Uterus (tissue), 4 donors: ENCODE measurements around the gene PRSS38. TPM values are rescaled to one million over a fixed set of nuclear protein-coding genes. Genes with fewer than 3 reads are reported as not detected.

Source experiments
- DNase-seq, 2 donors: peaks; one replicate each; pipeline ENCODE4 v3.0.0-alpha.2; 2019 to 2020
- H3K27ac ChIP-seq, 2 donors: fragments of 200-600 bp; sonication (generic); 1 replicate in 1 of 2; 2 replicates in 1 of 2; pipeline ENCODE4 v1.5.1; 2016 to 2018
- H3K27me3 ChIP-seq, 2 donors: fragments of 200-600 bp; sonication (generic); one replicate each; pipeline ENCODE4 v1.5.1; 2018 to 2019; ENCODE audit warnings: control low read depth in 1 of 2
- H3K36me3 ChIP-seq, 2 donors: fragments of 200-600 bp; sonication (generic); one replicate each; pipeline ENCODE4 v1.5.1; 2019; ENCODE audit warnings: control low read depth in 1 of 2
- H3K4me1 ChIP-seq, 2 donors: fragments of 200-600 bp; sonication (generic); one replicate each; pipeline ENCODE4 v1.5.1; 2018 to 2019; ENCODE audit warnings: control low read depth in 1 of 2
- H3K4me3 ChIP-seq, 2 donors: fragments of 200-600 bp; sonication (generic); 1 replicate in 1 of 2; 2 replicates in 1 of 2; pipeline ENCODE4 v1.5.1; 2018 to 2019; ENCODE audit warnings: mild to moderate bottlenecking in 1 of 2
- H3K9me3 ChIP-seq, 2 donors: fragments of 200-600 bp; sonication (generic); one replicate each; pipeline ENCODE4 v1.5.1; 2019; ENCODE audit warnings: control low read depth in 1 of 2
- CTCF ChIP-seq, 4 experiments: fragments of 200-600 bp in 2 of 4; fragments of 450-650 bp in 2 of 4; sonication (generic) in 2 of 4; IDR thresholded peaks; one replicate each; pipeline ENCODE4 v1.5.1; 2016 to 2019; ENCODE audit warnings: antibody characterized with exemption in 4 of 4, mild to moderate bottlenecking in 2 of 4, moderate library complexity in 1 of 4
- POLR2A ChIP-seq, 2 donors: fragments of 450-650 bp; IDR thresholded peaks; one replicate each; pipeline ENCODE4 v1.6.1; 2016; ENCODE audit warnings: antibody characterized with exemption in 2 of 2, mild to moderate bottlenecking in 1 of 2, moderate library complexity in 1 of 2
- intact Hi-C: fragments of 100-400 bp; cut with DNase I; formaldehyde crosslinking; loops from one replicate; pipeline ENCODE4 v1.15.1; 2023; ENCODE audit warnings: low total_unique reads
- total RNA-seq, 4 donors: library from RNA; depleted of rRNA in 3 of 4; stranded (reverse); fragments of >200 nt in 3 of 4; gene quantifications; one replicate each; pipeline versions ENCODE4 v1.1.0 to v1.2.4, GENCODE V29; 2014 to 2023
- donor health status: DM: yes; HTN: yes; CAD: no.

Gene PRSS38
- total RNA-seq, 4 donors from 2014 or later: not detected

GRCh38 chr1:227791425-227792143 is 23.9 kb upstream of the PRSS38 start:
- DNase-seq: no peak
- intact Hi-C loops: no loop called here
- peaks cover 0 to 24% of the 10 kb centered on the region in 2 donors for H3K4me1 ChIP-seq
- H3K27me3 ChIP-seq: no peaks in the 10 kb centered on the region
- H3K36me3 ChIP-seq: no peaks in the 10 kb centered on the region
- H3K9me3 ChIP-seq: no peaks in the 10 kb centered on the region
- TF ChIP-seq POLR2A (IDR thresholded peaks at IDR 0.05): no peak
- no peak for TF ChIP-seq CTCF (IDR thresholded peaks at IDR 0.05)
- H3K27ac ChIP-seq: no peak overlapping the region
- H3K4me3 ChIP-seq: no peak overlapping the region

- DNase-seq: no peak
- no peaks in the 10 kb centered on the region for H3K9me3 ChIP-seq
- peaks cover 0 to 15% of the 10 kb centered on the region in 2 donors for H3K4me1 ChIP-seq
- no peak overlapping the region for H3K4me3 ChIP-seq
- TF ChIP-seq POLR2A (IDR thresholded peaks at IDR 0.05) (no peak), CTCF (IDR thresholded peaks at IDR 0.05) (no peak)
- intact Hi-C loops: no loop called here
- peak overlapping the region; percentile 70 to 80 for H3K27ac ChIP-seq
- no peaks in the 10 kb centered on the region for H3K36me3 ChIP-seq
- H3K27me3 ChIP-seq: no peaks in the 10 kb centered on the region
These were observed 23.0 kb upstream of the PRSS38 start for GRCh38 chr1:227792216-227793078.

GRCh38 chr1:227793079-227793947 is 22.2 kb upstream of the PRSS38 start:
- Histone ChIP-seq H3K4me1 (peaks cover 0 to 15% of the 10 kb centered on the region in 2 donors), H3K9me3 (no peaks in the 10 kb centered on the region), H3K27ac (peak overlapping the region; percentile 70 to 80), H3K36me3 (no peaks in the 10 kb centered on the region), H3K27me3 (no peaks in the 10 kb centered on the region), H3K4me3 (no peak overlapping the region)
- DNase-seq: no peak
- intact Hi-C loops: no loop called here
- TF ChIP-seq CTCF (IDR thresholded peaks at IDR 0.05): no peak
- TF ChIP-seq POLR2A (IDR thresholded peaks at IDR 0.05): no peak

- Histone ChIP-seq H3K27ac (peak overlapping the region; percentile 70 to 80), H3K4me3 (no peak overlapping the region), H3K27me3 (no peaks in the 10 kb centered on the region), H3K4me1 (peaks cover 0 to 15% of the 10 kb centered on the region in 2 donors), H3K9me3 (no peaks in the 10 kb centered on the region), H3K36me3 (no peaks in the 10 kb centered on the region)
- peak; percentile 83 to 85 for DNase-seq
- TF ChIP-seq POLR2A (IDR thresholded peaks at IDR 0.05) (peak in 1 of 2 donors; percentile 27), CTCF (IDR thresholded peaks at IDR 0.05) (no peak)
- intact Hi-C loops: no loop called here
These were observed 21.3 kb upstream of the PRSS38 start for GRCh38 chr1:227793948-227794816.
